Measurements from ENCODE around the gene ZIC5. TPM values are rescaled to one million over a fixed set of nuclear protein-coding genes. Genes with fewer than 3 reads are reported as not detected.

The ZIC5 gene
- total and polyA plus RNA-seq, 8 donors: 0.06 TPM; not detected in 7

DNA sequence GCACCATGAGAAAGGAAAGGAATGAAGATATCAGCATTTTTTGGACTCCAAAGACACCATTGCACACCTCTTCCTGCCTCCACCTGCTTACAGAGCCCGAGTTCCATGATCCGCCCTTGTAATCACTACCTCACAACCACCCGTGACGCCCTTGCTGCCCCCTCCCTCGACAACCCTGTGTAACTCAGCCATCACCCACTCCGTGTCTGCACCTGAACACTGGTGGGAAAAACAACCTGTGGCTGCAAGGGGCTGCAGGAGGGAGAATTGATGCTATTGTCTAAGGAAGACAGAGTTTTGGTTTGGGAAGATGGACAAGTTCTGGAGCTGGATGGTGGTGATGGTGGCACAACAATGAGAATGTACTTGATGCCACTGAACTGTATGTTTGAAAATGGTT is 27.0 kb downstream of the ZIC5 start:
- Histone ChIP-seq H3K36me3 (no peaks in the 10 kb centered on the region), H3K27me3 (no peaks in the 10 kb centered on the region), H3K27ac (no peak overlapping the region), H3K4me3 (no peak overlapping the region), H3K4me1 (no peaks in the 10 kb centered on the region), H3K9me3 (no peaks in the 10 kb centered on the region)
- DNase-seq: no peak
- FAIRE-seq: no peak
- no peak for ATAC-seq
- TF ChIP-seq, protein P1, sequence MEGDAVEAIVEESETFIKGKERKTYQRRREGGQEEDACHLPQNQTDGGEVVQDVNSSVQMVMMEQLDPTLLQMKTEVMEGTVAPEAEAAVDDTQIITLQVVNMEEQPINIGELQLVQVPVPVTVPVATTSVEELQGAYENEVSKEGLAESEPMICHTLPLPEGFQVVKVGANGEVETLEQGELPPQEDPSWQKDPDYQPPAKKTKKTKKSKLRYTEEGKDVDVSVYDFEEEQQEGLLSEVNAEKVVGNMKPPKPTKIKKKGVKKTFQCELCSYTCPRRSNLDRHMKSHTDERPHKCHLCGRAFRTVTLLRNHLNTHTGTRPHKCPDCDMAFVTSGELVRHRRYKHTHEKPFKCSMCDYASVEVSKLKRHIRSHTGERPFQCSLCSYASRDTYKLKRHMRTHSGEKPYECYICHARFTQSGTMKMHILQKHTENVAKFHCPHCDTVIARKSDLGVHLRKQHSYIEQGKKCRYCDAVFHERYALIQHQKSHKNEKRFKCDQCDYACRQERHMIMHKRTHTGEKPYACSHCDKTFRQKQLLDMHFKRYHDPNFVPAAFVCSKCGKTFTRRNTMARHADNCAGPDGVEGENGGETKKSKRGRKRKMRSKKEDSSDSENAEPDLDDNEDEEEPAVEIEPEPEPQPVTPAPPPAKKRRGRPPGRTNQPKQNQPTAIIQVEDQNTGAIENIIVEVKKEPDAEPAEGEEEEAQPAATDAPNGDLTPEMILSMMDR (IDR thresholded peaks at IDR 0.05): no peak
- WGBS, 2 donors: 67 to 85% methylated on average over 6 of the region's 6 CpGs
- intact Hi-C loops (cut with DNase I): no loop called here

DNA sequence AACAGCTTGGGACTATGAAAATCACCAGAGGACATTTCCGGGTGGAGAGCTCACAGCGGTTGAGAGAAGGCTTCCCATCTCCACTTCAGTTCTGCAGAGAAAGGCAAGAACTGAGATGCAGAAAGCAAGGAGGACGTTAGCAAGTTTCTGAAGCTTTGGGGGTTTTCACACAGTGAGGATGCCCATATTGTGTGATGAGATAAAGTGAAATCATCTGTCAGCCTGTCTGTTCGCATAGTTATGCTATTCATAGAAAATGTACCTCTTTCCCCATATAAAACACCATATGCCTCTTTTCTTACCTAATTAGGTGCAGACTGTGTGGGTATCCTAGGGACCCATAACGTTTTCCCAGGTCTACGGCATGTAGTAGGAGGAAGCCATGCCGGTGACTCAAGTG is 27.5 kb downstream of the ZIC5 start:
- no peaks in the 10 kb centered on the region for H3K36me3 ChIP-seq
- TF ChIP-seq, protein P1 (IDR thresholded peaks at IDR 0.05): no peak
- H3K4me1 ChIP-seq: no peaks in the 10 kb centered on the region
- no peak overlapping the region for H3K27ac ChIP-seq
- no peaks in the 10 kb centered on the region for H3K9me3 ChIP-seq
- intact Hi-C loops (cut with DNase I): no loop called here
- WGBS, 2 donors: 73 to 77% methylated on average over 7 of the region's 7 CpGs
- no peak for ATAC-seq
- no peak for FAIRE-seq
- H3K4me3 ChIP-seq: no peak overlapping the region
- DNase-seq: no peak
- H3K27me3 ChIP-seq: no peaks in the 10 kb centered on the region

DNA sequence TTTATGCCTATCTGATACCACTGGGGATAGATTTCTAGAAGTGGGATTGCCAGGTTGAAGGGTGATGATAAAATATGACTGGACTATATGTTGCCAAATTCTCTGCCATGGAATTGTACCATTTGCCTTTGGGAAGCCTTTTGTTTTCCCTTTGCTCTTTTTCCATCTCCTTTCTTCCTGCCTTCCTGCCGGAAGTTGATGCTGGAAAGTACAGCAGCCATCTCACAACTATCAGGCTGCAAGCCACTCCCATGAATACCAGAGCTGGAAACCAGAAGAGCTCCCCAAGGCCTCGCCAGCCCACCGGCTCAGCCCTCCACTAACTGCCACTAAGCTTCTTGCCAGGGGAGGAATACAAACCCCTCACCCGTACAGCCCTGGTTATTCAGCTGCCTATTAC is 29.7 kb downstream of the ZIC5 start:
- 91 to 95% methylated on average over 4 of the region's 4 CpGs for WGBS, 2 donors
- Histone ChIP-seq H3K4me1 (no peaks in the 10 kb centered on the region), H3K4me3 (no peak overlapping the region), H3K36me3 (no peaks in the 10 kb centered on the region), H3K27ac (no peak overlapping the region), H3K9me3 (no peaks in the 10 kb centered on the region), H3K27me3 (no peaks in the 10 kb centered on the region)
- intact Hi-C loops (cut with DNase I): no loop called here
- FAIRE-seq (no peak), DNase-seq (no peak), ATAC-seq (no peak)
- TF ChIP-seq, protein P1 (IDR thresholded peaks at IDR 0.05): no peak

DNA sequence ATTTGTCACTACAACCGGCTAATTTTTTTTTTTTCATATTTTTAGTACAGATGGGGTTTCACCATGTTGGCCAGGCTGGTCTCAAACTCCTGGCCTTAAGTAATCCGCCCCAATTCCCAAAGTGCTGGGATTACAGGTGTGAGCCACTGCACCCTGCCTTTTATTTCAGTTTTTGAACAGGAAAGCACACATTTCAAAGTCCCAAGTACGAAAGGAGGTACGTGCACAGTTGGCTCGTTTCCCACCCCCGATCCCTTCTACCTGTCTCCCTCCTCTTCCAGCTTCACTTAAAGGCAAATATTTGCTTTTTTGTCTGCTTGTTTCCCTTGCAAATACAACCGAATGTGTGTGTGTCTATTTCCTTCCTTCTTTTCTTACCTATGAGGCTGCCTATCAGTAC is 30.5 kb downstream of the ZIC5 start:
- Histone ChIP-seq H3K36me3 (no peaks in the 10 kb centered on the region), H3K27me3 (no peaks in the 10 kb centered on the region), H3K9me3 (no peaks in the 10 kb centered on the region), H3K4me1 (no peaks in the 10 kb centered on the region), H3K27ac (no peak overlapping the region), H3K4me3 (no peak overlapping the region)
- intact Hi-C loops (cut with DNase I): no loop called here
- no peak for FAIRE-seq
- ATAC-seq: peak in 1 of 4 donors; percentile 21
- TF ChIP-seq, protein P1 (IDR thresholded peaks at IDR 0.05): no peak
- 27 to 30% methylated on average over 7 of the region's 7 CpGs for WGBS, 2 donors
- DNase-seq: no peak

DNA sequence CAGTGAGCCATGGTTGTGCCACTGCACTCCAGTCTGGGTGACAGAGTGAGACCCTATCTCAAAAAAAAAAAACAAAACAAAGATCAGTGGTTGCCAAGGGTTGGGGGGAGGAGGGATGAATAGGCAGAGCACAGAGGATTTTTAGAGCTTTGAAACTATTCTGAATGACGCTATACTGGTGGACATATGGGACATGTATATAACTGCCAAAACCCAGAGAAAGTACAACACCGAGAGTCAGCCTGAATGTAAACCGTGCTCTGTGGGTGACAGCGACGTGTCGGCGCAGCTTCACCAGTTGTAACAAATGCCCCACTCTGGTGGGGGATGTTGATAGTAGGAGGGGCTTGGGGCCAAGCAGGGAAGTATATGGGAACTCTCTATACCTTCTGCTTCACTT is 32.9 kb downstream of the ZIC5 start:
- 80 to 84% methylated on average over 7 of the region's 7 CpGs for WGBS, 2 donors
- Histone ChIP-seq H3K4me3 (no peak overlapping the region), H3K36me3 (no peaks in the 10 kb centered on the region), H3K9me3 (no peaks in the 10 kb centered on the region), H3K4me1 (no peaks in the 10 kb centered on the region), H3K27me3 (no peaks in the 10 kb centered on the region), H3K27ac (no peak overlapping the region)
- FAIRE-seq: no peak
- no peak for ATAC-seq
- intact Hi-C loops (cut with DNase I): no loop called here
- TF ChIP-seq, protein P1 (IDR thresholded peaks at IDR 0.05): no peak
- DNase-seq: no peak

Data from pancreas (tissue), 10 donors.